IPS-11a (cell line): ENCODE data around the gene SNX32.

ENCODE experiments used
- H3K4me3 ChIP-seq: one replicate; pipeline ENCODE4 v1.5.1; 2013; ENCODE audit warnings: low read depth, low read length, control low read depth

SNX32 gene

GRCh38 chr11:65833297-65834030, at the start of gene SNX32:
SNX32 (plus strand) TSS chr11:65833963; CDS start chr11:65834066, 103 bp downstream.
- H3K4me3 ChIP-seq = peak within 1 kb of the TSS; percentile 72

GRCh38 chr11:65785319-65786007, 48.3 kb upstream of the SNX32 start:
- no peak overlapping the region for H3K4me3 ChIP-seq

GRCh38 chr11:65786008-65786785, 47.6 kb upstream of the SNX32 start:
- no peak overlapping the region for H3K4me3 ChIP-seq

GRCh38 chr11:65786786-65787636, 46.8 kb upstream of the SNX32 start, which contains the start of gene OVOL1:
OVOL1 (plus strand) TSS chr11:65787063; CDS start chr11:65787374, 311 bp downstream.
- H3K4me3 ChIP-seq = peak within 1 kb of the TSS; percentile 53

DNA sequence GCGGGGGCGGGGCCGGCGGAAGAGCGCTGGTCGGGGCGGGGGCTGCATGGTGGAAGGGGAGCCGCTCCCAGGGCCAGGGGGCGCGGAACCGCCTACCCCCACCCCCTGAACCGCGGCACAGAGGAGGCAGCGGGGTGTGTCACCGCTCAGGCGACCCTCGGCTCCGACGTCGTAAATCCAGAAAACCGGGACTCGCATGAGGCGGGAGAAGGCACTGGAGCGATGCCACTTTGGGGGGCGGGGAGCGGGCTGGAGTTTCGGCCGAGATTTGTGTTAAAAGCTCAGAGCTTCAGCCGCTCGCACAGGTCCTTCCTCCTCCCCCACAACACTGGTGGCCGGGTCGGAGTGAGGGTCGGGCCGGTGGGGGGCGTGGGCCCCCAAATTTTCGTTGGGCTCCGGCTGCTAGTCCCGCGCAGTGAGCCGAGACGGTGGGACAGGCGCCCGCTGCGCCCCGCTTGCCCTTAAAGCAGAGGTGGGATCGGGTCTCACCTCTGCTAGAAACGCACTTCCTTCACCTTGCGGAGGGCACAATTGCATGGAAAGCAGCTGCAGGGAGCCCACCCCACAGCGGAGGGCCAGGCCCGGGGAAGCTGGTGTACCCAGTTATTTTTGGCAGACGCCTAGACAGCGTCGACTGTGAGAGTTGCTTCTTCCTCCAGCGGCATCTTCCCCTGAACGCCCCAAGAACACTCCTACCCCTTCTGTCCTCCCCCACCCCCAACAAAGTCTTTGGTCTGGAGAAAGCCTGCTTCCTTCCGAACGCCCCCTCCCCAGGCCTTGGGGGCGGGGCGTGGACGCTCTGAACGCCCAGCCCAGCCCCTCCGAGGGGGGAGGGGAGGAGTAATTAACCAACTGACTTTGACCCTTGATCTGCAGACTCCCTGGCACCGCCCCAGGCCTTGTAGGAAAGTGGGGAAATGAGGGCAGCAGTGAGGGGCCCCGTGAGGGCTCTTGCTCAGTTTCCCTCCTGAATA, 45.8 kb upstream of the SNX32 start:
- H3K4me3 ChIP-seq = peak overlapping the region; percentile 53

GRCh38 chr11:65788821-65789220, 44.9 kb upstream of the SNX32 start:
- no peak overlapping the region for H3K4me3 ChIP-seq

DNA sequence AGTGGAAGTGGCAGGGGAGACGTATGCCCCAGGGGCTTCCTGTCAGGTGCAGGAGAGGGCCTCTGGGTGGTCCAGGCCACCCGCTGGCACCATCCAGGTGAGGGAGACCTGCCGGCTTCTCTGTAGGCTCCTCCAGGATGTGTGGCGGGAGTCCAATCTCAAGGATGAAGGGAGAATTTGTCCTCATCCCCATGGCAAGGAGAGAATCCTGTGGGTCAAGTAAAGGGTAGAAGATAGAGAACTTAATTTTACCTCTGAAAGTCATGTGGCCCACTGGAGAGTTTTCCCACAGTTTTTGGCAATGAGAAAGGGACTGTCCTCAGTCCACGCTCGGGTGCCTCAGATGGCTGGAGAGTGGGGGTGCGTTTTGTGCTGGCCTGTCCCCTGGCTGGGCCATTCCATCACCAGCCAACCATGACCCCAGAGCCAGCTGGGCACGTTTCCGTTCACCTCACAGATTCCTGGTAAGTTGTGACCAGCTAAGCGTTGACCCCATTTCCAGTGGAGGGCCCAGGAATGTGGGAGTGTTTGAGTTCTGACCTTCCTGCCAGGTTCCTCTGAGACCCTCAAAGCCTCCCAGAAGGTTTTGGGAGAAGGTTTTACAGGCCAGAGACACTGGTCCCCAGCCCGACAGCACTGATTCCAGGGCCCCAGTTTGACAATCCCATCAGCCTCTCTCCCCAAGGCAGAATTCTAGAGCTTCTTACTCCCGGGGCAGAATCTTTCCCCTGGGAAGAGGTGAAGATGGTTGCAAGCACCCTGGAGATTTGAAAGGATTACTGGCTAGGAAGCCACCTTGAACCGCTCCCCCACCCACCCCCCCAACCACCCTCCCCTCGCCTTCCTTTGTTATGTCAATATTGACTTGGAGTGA, 44.3 kb upstream of the SNX32 start:
- no peak overlapping the region for H3K4me3 ChIP-seq

GRCh38 chr11:65790104-65790901, 43.5 kb upstream of the SNX32 start:
- no peak overlapping the region for H3K4me3 ChIP-seq

GRCh38 chr11:65790902-65791650, 42.7 kb upstream of the SNX32 start:
- no peak overlapping the region for H3K4me3 ChIP-seq

GRCh38 chr11:65791719-65792213, 42.0 kb upstream of the SNX32 start:
- no peak overlapping the region for H3K4me3 ChIP-seq

GRCh38 chr11:65792456-65792855, 41.3 kb upstream of the SNX32 start:
- no peak overlapping the region for H3K4me3 ChIP-seq

DNA sequence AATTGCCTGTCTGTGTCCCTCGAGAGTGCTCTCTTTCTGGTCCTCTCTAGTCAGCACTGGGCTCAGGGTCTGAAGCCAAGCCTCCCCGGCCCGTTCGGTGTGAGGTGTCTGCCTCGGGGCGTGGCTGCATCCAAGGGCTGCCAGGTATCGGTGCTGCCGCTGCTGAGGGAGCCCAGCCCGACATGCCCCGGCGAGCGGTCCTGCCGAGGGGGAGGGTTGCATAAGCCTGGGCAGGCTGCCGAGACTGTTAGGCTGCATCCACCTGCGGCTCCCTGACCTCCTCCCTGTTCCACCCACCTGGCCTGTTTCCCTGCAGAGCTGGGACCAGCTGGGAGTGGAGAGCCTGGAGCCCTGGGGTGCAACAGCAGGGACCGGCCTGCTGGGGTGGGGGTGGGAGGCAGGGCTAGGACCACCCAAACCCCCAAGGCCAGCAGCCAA, 40.6 kb upstream of the SNX32 start:
- H3K4me3 ChIP-seq = no peak overlapping the region

DNA sequence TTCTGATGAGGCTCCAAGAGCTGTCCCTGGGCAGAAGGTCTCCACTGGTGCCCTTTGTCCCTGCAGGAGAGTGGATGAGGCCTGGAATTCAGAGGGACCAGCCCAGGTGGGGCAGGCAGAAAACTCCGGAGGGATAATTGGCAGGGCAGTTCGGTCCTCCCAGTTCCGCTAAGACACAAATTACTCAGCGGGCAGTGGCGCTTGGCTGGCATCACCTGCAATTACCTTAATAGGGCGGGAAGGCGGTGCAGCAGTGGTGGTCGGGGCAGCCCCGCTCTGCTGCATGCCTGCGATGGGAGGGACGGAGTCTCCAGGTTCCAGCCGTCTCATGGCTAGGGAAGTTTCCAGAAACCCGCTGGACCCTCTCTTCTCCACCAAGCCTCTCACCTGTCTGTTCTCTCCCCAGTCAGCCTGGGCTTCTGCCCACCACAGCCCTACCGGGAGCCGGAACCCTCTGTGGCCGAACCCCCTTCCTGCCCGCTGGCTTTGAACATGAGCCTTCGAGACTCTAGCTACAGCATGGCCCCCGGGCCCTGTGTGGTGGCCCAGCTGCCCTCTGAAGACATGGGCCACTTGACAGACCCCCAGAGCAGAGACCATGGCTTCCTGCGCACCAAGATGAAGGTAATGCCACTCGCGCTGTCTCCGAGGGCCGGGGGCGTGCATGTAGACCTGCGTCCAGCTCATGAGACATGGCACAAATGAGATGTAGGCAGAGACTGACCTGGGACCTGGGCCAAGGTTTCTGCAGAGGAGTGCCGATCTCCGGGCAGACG, 40.0 kb upstream of the SNX32 start:
- H3K4me3 ChIP-seq = no peak overlapping the region

DNA sequence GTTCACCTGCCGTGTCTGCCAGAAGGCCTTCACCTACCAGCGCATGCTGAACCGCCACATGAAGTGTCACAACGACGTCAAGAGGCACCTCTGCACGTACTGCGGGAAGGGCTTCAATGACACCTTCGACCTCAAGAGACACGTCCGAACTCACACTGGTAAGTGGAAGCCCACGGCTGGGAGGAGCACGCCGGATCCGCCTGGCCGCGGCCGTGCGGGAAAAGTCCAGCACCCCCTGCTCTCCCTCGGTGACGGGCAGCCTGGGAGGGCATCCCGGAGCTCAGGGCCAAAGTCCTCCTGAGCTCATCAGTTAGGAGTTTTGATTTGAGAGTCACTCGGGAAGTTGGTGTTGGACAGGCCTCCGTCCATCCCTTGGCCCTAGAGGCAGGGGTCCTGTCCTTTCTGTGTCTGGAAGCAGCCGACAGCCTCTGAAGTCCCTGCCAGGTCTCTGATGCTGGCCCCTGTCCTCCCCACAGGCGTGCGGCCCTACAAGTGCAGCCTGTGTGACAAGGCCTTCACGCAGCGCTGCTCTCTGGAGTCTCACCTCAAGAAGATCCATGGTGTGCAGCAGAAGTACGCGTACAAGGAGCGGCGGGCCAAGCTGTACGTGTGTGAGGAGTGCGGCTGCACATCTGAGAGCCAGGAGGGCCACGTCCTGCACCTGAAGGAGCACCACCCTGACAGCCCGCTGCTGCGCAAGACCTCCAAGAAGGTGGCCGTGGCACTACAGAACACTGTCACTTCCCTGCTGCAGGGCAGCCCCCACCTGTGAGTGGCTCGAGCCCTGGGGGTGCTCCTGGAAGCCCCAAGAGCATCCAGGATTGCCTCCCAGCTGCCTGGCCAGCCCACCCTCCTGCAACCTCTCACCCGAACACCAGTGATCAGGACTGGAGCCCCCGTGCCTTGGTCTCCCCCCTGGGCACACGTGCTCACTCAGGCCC, 38.9 kb upstream of the SNX32 start:
- H3K4me3 ChIP-seq = no peak overlapping the region
